Occipital lobe (tissue), 2 donors: ENCODE measurements around the gene MAP3K8. TPM values are rescaled to one million over a fixed set of nuclear protein-coding genes. Genes with fewer than 3 reads are reported as not detected.

Source experiments
- DNase-seq: peaks from one replicate; lab custom pipeline; 2025; lab: John Stamatoyannopoulos, UW
- total RNA-seq: library from RNA; depleted of rRNA; stranded (reverse); fragments of >200 nt; gene quantifications from one replicate; pipeline ENCODE4 v1.2.3, GENCODE V29; 2014

MAP3K8 gene
- total RNA-seq, result 8.0 TPM

- DNase-seq, result peak; percentile 79
These were observed at the start of gene MAP3K8 for GRCh38 chr10:30433730-30434272. TSS of gene MAP3K8 (plus strand) at chr10:30434184. CDS start at chr10:30438939, 4,755 bp downstream.

GRCh38 chr10:30384701-30385201 lies 49.2 kb upstream of the MAP3K8 start:
- no peak for DNase-seq

GRCh38 chr10:30386801-30387588 lies 47.0 kb upstream of the MAP3K8 start:
- no peak for DNase-seq

- no peak for DNase-seq
These were observed 46.2 kb upstream of the MAP3K8 start for GRCh38 chr10:30387646-30388243.

GRCh38 chr10:30389543-30389942 lies 44.4 kb upstream of the MAP3K8 start:
- no peak for DNase-seq

GRCh38 chr10:30390207-30390606 lies 43.8 kb upstream of the MAP3K8 start:
- DNase-seq, result no peak

- DNase-seq, result no peak
These were observed 42.7 kb upstream of the MAP3K8 start for GRCh38 chr10:30391266-30391665.

GRCh38 chr10:30392564-30392990 lies 41.4 kb upstream of the MAP3K8 start:
- peak; percentile 43 for DNase-seq

GRCh38 chr10:30396293-30396692 lies 37.7 kb upstream of the MAP3K8 start:
- DNase-seq, result no peak

GRCh38 chr10:30396698-30397097 lies 37.3 kb upstream of the MAP3K8 start:
- DNase-seq, result no peak

GRCh38 chr10:30398193-30398592 lies 35.8 kb upstream of the MAP3K8 start:
- no peak for DNase-seq

GRCh38 chr10:30398788-30399187 lies 35.2 kb upstream of the MAP3K8 start:
- DNase-seq, result no peak

GRCh38 chr10:30403494-30403893 lies 30.5 kb upstream of the MAP3K8 start:
- no peak for DNase-seq

- DNase-seq, result no peak
These were observed 29.4 kb upstream of the MAP3K8 start for GRCh38 chr10:30404540-30404939.

GRCh38 chr10:30411263-30411662 lies 22.7 kb upstream of the MAP3K8 start:
- DNase-seq, result no peak

- no peak for DNase-seq
These were observed 21.1 kb upstream of the MAP3K8 start for GRCh38 chr10:30412901-30413300.

- DNase-seq, result no peak
These were observed 19.9 kb upstream of the MAP3K8 start for GRCh38 chr10:30413996-30414576.

- no peak for DNase-seq
These were observed 18.4 kb upstream of the MAP3K8 start for GRCh38 chr10:30415593-30415992.

- no peak for DNase-seq
These were observed 16.7 kb upstream of the MAP3K8 start for GRCh38 chr10:30417301-30417700.

- no peak for DNase-seq
These were observed 13.7 kb upstream of the MAP3K8 start for GRCh38 chr10:30420266-30420665.

- no peak for DNase-seq
These were observed 13.2 kb upstream of the MAP3K8 start for GRCh38 chr10:30420766-30421165.

- DNase-seq, result no peak
These were observed 11.8 kb upstream of the MAP3K8 start for GRCh38 chr10:30422151-30422695.
